ENCODE results near the gene TMED8.
"Not testable (repeated sequence)": the region's sequence is repeated elsewhere in the genome, so short reads cannot be mapped to it uniquely, and the experiment has no call there.

Gene TMED8

GRCh38 chr14:77322250-77322902, 54.5 kb downstream of the TMED8 start:
- Mint-ChIP-seq H3K9me3 (no peaks in the 10 kb centered on the region), H3K27ac (peak overlapping the region; percentile 100), H3K27me3 (no peaks in the 10 kb centered on the region), H3K4me3 (peak overlapping the region; percentile 98), H3K4me1 (ENCODE audit: low read depth) (peaks cover 16% of the 10 kb centered on the region), H3K36me3 (ENCODE audit: low read depth) (no peaks in the 10 kb centered on the region)

DNA sequence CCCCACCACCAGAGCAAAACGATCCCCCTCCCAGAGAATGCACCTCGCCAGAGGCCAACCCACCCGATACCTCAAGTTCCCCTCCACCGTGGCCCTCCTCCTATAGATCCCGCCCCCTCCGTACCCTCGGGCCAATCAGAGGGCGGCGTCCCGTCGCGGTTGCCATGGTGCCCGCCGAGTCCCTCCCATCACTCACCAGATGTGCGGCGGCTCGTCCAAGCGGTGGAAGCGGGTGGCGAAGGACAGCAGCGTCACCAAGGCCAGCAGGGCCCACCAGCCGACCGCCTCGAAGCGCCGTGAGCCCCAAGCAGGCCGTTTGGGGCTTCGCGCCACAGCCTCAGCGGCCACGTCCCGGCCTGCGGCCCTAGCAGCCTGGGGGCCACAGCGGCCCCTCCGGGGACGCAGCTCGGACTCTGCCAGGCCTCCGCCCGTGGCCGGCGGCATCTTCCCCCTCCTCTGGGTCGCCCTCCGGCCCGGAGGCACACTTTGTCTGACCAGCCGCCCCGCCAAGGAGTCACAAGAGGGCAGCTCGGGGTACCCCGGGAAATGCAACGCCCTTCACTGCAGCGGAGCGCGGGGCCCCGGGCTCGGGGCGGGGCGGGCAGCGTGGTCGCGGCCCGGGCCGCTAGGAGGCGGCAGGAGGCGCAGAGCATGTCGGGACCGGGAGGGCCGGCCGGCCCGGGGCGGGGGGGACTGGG, 56.5 kb downstream of the TMED8 start, which contains the start of gene POMT2:
Gene POMT2, minus strand, starts transcription at position 646 of the 698 bp plus-strand sequence. Its CDS starts 202 bp downstream, at position 444.
- Mint-ChIP-seq H3K27me3 (no peaks in the 10 kb centered on the region), H3K27ac (peak within 1 kb of the TSS; percentile 100), H3K4me1 (ENCODE audit: low read depth) (peaks cover 16% of the 10 kb centered on the region), H3K9me3 (no peaks in the 10 kb centered on the region), H3K4me3 (peak within 1 kb of the TSS; percentile 98), H3K36me3 (ENCODE audit: low read depth) (no peaks in the 10 kb centered on the region)

DNA sequence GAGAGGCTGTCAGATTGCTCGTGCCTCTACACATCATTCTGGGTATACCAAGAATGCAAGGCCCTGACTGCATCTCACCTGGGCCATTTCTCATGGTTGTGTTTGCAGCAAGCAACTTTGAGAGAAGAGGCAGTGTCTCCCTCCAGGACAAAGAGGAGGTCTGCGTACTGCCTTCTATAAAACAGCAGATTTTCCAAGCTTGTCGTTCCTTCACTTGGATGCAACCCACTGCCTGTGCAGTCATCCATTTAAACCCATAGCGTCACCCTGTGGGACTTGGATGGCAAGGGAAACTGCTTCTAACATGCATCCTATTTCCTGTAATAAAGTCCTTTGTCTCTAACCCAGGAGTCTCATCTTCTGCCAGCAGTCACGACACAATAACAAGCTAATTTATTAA, 57.5 kb downstream of the TMED8 start:
- Mint-ChIP-seq H3K36me3 (ENCODE audit: low read depth) (no peaks in the 10 kb centered on the region), H3K9me3 (no peaks in the 10 kb centered on the region), H3K4me3 (no peak overlapping the region), H3K27me3 (no peaks in the 10 kb centered on the region), H3K4me1 (ENCODE audit: low read depth) (peaks cover 16% of the 10 kb centered on the region), H3K27ac (no peak overlapping the region)

GRCh38 chr14:77318756-77319155, 58.1 kb downstream of the TMED8 start:
- peaks cover 16% of the 10 kb centered on the region for H3K4me1 Mint-ChIP-seq (ENCODE audit: low read depth)
- H3K36me3 Mint-ChIP-seq (ENCODE audit: low read depth); H3K9me3 Mint-ChIP-seq; H3K4me3 Mint-ChIP-seq; H3K27me3 Mint-ChIP-seq; H3K27ac Mint-ChIP-seq: not testable (repeated sequence)

DNA sequence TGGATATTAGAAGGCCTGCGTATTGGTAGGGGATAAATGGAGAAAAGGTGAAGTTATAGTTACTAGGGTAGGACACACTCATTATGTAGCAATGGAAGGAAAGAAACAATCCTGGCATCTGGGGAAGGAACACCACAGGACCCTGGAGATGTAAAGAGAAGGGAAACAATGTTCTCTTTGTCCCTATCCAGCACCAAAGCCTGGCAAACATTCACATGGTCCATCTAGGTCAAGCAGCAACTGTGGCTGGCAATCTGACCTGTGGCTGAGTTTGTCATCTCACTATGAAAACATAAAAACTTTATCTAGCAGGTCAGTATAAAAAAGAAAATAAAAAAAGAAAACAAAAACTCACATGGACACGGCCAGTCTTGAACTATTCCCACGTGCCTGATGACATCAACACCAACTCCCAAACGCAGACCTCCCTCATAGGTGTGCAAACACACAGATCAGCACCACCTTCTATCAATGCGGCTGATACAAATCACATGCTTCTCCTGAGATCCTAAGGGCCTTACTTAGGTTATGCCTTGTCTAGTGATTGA, 58.8 kb downstream of the TMED8 start:
- H3K9me3 Mint-ChIP-seq: no peaks in the 10 kb centered on the region
- H3K27me3 Mint-ChIP-seq: no peaks in the 10 kb centered on the region
- H3K4me1 Mint-ChIP-seq (ENCODE audit: low read depth): peaks cover 16% of the 10 kb centered on the region
- H3K4me3 Mint-ChIP-seq: no peak overlapping the region
- peak overlapping the region; percentile 15 for H3K27ac Mint-ChIP-seq
- no peaks in the 10 kb centered on the region for H3K36me3 Mint-ChIP-seq (ENCODE audit: low read depth)

- Mint-ChIP-seq H3K4me1 (ENCODE audit: low read depth) (peaks cover 11% of the 10 kb centered on the region), H3K4me3 (no peak overlapping the region), H3K9me3 (no peaks in the 10 kb centered on the region), H3K27ac (no peak overlapping the region), H3K36me3 (ENCODE audit: low read depth) (no peaks in the 10 kb centered on the region), H3K27me3 (no peaks in the 10 kb centered on the region)
These were observed 60.0 kb downstream of the TMED8 start for GRCh38 chr14:77316872-77317301.

- Mint-ChIP-seq H3K9me3 (no peaks in the 10 kb centered on the region), H3K27me3 (no peaks in the 10 kb centered on the region), H3K4me3 (no peak overlapping the region), H3K36me3 (ENCODE audit: low read depth) (peaks cover 5% of the 10 kb centered on the region), H3K27ac (no peak overlapping the region), H3K4me1 (ENCODE audit: low read depth) (peaks cover 9% of the 10 kb centered on the region)
These were observed 60.7 kb downstream of the TMED8 start for GRCh38 chr14:77316195-77316505.

GRCh38 chr14:77314539-77315457, 62.1 kb downstream of the TMED8 start:
- Mint-ChIP-seq H3K4me1 (ENCODE audit: low read depth) (peaks cover 4% of the 10 kb centered on the region), H3K27ac (no peak overlapping the region), H3K4me3 (no peak overlapping the region)

DNA sequence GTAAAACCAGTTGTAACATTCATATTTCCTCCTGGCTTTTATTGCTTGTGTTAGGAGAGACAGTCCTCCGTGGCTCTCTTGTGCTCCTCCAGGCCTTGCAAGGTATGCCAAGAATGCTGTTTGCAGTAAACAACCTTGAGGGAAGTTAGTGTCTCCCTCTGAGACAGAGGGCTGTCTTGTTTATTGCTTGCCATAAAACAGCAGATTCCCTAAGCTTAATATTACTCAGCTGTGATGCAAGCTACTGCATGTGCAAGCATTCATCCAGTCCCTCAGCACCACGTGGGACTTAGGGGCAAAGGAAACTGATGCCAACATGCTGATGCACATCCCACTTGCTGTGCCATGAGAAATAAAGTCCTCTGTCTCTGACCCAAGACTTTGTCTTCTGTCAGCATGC, 62.9 kb downstream of the TMED8 start:
- Mint-ChIP-seq H3K36me3 (ENCODE audit: low read depth) (peaks cover 5% of the 10 kb centered on the region), H3K27me3 (no peaks in the 10 kb centered on the region), H3K9me3 (no peaks in the 10 kb centered on the region), H3K4me3 (no peak overlapping the region), H3K27ac (no peak overlapping the region), H3K4me1 (ENCODE audit: low read depth) (no peaks in the 10 kb centered on the region)

More at GRCh38 chr14:77314539-77315457, 62.1 kb downstream of the TMED8 start:
- no peaks in the 10 kb centered on the region for H3K9me3 Mint-ChIP-seq
- H3K27me3 Mint-ChIP-seq: no peaks in the 10 kb centered on the region
- H3K36me3 Mint-ChIP-seq (ENCODE audit: low read depth): peaks cover 5% of the 10 kb centered on the region

DNA sequence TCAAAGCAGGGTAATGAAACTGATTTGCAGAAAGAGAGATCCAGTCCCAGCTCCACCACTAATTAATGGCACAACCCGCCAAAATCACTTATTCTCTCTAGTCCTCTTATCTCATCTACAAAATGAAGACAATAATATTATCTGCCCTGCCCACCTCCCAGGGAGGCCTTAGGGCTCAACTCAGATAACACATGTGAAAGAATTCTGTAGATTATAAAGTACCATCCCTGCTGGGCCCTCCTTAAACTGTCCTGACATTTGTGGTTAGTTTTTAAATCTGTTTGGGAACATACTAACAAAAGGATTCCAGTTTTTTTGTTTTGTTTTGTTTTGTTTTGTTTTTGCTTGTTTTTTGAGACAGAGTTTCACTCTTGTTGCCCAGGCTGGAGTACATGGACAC, 63.5 kb downstream of the TMED8 start:
- no peak overlapping the region for H3K27ac Mint-ChIP-seq
- no peak overlapping the region for H3K4me3 Mint-ChIP-seq
- no peaks in the 10 kb centered on the region for H3K9me3 Mint-ChIP-seq
- no peaks in the 10 kb centered on the region for H3K27me3 Mint-ChIP-seq
- H3K4me1 Mint-ChIP-seq (ENCODE audit: low read depth): no peaks in the 10 kb centered on the region
- peaks cover 5% of the 10 kb centered on the region for H3K36me3 Mint-ChIP-seq (ENCODE audit: low read depth)

GRCh38 chr14:77311217-77311616, 65.7 kb downstream of the TMED8 start:
- Mint-ChIP-seq H3K9me3 (no peaks in the 10 kb centered on the region), H3K27me3 (no peaks in the 10 kb centered on the region), H3K27ac (no peak overlapping the region), H3K4me3 (no peak overlapping the region), H3K4me1 (ENCODE audit: low read depth) (peaks cover 13% of the 10 kb centered on the region), H3K36me3 (ENCODE audit: low read depth) (peaks cover 5% of the 10 kb centered on the region)

DNA sequence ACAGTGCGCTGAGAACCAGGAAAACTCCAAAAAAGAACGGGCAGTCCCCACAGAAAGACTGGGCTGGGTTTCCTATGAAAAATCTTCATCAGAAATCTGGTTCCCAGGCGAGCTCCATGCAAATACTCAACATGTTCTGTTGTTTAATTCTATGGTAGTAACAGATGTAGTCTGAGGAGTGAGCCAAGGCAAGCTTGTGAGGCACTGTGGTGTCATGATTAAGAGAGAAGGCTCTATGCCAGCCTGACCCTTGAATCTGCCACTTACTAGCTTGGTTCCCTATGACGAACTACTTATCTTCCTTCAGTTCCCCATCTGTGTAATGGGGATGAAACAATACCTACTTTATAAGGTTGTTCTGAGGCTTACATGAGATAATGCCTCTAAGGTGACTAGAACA, 66.9 kb downstream of the TMED8 start:
- Mint-ChIP-seq H3K27me3 (no peaks in the 10 kb centered on the region), H3K27ac (no peak overlapping the region), H3K4me1 (ENCODE audit: low read depth) (peaks cover 13% of the 10 kb centered on the region), H3K36me3 (ENCODE audit: low read depth) (peaks cover 5% of the 10 kb centered on the region), H3K4me3 (no peak overlapping the region), H3K9me3 (no peaks in the 10 kb centered on the region)

GRCh38 chr14:77309131-77309530, 67.8 kb downstream of the TMED8 start:
- Mint-ChIP-seq H3K4me1 (ENCODE audit: low read depth) (peaks cover 18% of the 10 kb centered on the region), H3K36me3 (ENCODE audit: low read depth) (peaks cover 9% of the 10 kb centered on the region), H3K4me3 (no peak overlapping the region), H3K27me3 (no peaks in the 10 kb centered on the region), H3K27ac (no peak overlapping the region), H3K9me3 (no peaks in the 10 kb centered on the region)

DNA sequence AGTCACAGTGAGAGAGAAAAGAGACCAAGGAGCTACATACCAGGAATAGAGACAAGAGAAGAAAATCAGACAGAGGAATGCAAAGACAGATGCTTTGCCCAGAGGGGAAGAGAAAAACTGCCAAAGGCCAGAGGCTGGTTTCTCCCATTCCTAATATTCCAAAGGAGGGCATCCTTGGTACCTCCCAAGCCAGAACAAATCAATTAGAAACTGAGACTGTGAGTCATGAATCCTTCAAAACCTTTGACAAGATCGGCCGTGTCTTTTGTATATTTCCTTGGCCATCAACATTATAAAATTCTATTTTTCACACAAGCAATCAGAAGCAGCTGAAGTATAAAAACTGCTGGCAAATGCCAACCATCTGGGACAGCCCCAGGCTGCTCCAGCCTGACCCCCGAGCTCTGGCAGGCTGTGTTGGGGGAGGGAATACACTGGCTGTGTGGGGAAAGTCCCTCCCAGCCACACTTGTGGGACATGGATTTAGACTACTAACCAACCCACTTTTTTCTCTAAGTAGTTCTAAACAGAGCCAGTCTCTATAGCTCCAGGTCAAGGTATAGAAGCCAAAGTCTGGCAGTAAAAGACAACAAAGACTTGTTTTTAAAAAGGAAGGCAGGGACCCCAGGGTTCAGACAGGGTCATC, 69.9 kb downstream of the TMED8 start:
- H3K9me3 Mint-ChIP-seq: no peaks in the 10 kb centered on the region

More for the DNA sequence above, 69.9 kb downstream of the TMED8 start:
- H3K27ac Mint-ChIP-seq: peak overlapping the region; percentile 14
- H3K4me1 Mint-ChIP-seq (ENCODE audit: low read depth): peaks cover 37% of the 10 kb centered on the region
- H3K36me3 Mint-ChIP-seq (ENCODE audit: low read depth): peaks cover 13% of the 10 kb centered on the region
- no peak overlapping the region for H3K4me3 Mint-ChIP-seq
- no peaks in the 10 kb centered on the region for H3K27me3 Mint-ChIP-seq

Data from stimulated activated naive CD8-positive, alpha-beta T cell treated with anti-CD3 and anti-CD28 coated beads, Interleukin-15, Interleukin-2, amounts not matched to agents 100 ng/mL and 50 ng/mL, for 24 hours (primary cell).